ENCODE measurements around the gene PPP1CC. TPM values are rescaled to one million over a fixed set of nuclear protein-coding genes. Genes with fewer than 3 reads are reported as not detected.

Gene PPP1CC
- total RNA-seq, 4 donors from 2014 or later, result 103 to 135 (median 126) TPM

- TF ChIP-seq POLR2AphosphoS5 (IDR thresholded peaks at IDR 0.05) (no peak), POLR2A (IDR thresholded peaks at IDR 0.05) (no peak), CTCF (IDR thresholded peaks at IDR 0.05) (no peak), EP300 (IDR thresholded peaks at IDR 0.05) (no peak)
- Histone ChIP-seq H3K27ac (peak overlapping the region; percentile 1 to 83 (median 77)), H3K4me3 (peak overlapping the region; percentile 43 to 69), H3K9me3 (no peaks in the 10 kb centered on the region), H3K36me3 (peaks cover 0 to 9% of the 10 kb centered on the region in 2 donors), H3K4me1 (peaks cover 0 to 24% (median 8%) of the 10 kb centered on the region in 3 donors), H3K27me3 (no peaks in the 10 kb centered on the region)
- WGBS, 2 donors (ENCODE audit: low coverage in 1 of 2), result 2% methylated on average over 10 of the region's 38 CpGs; no CpG with 5 or more reads in 1 of the 2 donors
- ATAC-seq, result peak; percentile 77
These were observed 53.2 kb downstream of the PPP1CC start for GRCh38 chr12:110689281-110690126.

GRCh38 chr12:110688446-110689280, 54.0 kb downstream of the PPP1CC start, which contains the start of gene HVCN1:
Gene HVCN1, minus strand, starts transcription at chr12:110689115. Its CDS starts 5,870 bp downstream, at chr12:110683245.
- H3K9me3 ChIP-seq, result no peaks in the 10 kb centered on the region
- peak within 1 kb of the TSS; percentile 43 to 69 for H3K4me3 ChIP-seq
- WGBS, 2 donors (ENCODE audit: low coverage in 1 of 2), result 12% methylated on average over 6 of the region's 64 CpGs; no CpG with 5 or more reads in 1 of the 2 donors
- H3K27ac ChIP-seq, result peak within 1 kb of the TSS; percentile 1 to 83 (median 77)
- peaks cover 0 to 9% of the 10 kb centered on the region in 2 donors for H3K36me3 ChIP-seq
- no peaks in the 10 kb centered on the region for H3K27me3 ChIP-seq
- H3K4me1 ChIP-seq, result peaks cover 0 to 24% (median 8%) of the 10 kb centered on the region in 3 donors
- no peak for TF ChIP-seq CTCF (IDR thresholded peaks at IDR 0.05)
- no peak for TF ChIP-seq POLR2A (IDR thresholded peaks at IDR 0.05)
- TF ChIP-seq POLR2AphosphoS5 (IDR thresholded peaks at IDR 0.05), result no peak
- no peak for TF ChIP-seq EP300 (IDR thresholded peaks at IDR 0.05)
- peak; percentile 87 for ATAC-seq

GRCh38 chr12:110687396-110688169, 55.1 kb downstream of the PPP1CC start:
- H3K27me3 ChIP-seq, result no peaks in the 10 kb centered on the region
- H3K4me3 ChIP-seq, result peak overlapping the region in 1 of 2 donors; percentile 69
- 89 to 92% methylated on average over 8 to 9 of the region's 15 CpGs for WGBS, 2 donors (ENCODE audit: low coverage in 1 of 2)
- peaks cover 0 to 24% (median 8%) of the 10 kb centered on the region in 3 donors for H3K4me1 ChIP-seq
- no peak overlapping the region for H3K27ac ChIP-seq
- TF ChIP-seq POLR2AphosphoS5 (IDR thresholded peaks at IDR 0.05) (no peak), POLR2A (IDR thresholded peaks at IDR 0.05) (no peak), EP300 (IDR thresholded peaks at IDR 0.05) (no peak), CTCF (IDR thresholded peaks at IDR 0.05) (no peak)
- no peak for ATAC-seq
- H3K9me3 ChIP-seq, result no peaks in the 10 kb centered on the region
- H3K36me3 ChIP-seq, result peaks cover 0 to 19% of the 10 kb centered on the region in 2 donors

GRCh38 chr12:110686294-110686903, 56.3 kb downstream of the PPP1CC start:
- TF ChIP-seq POLR2AphosphoS5 (IDR thresholded peaks at IDR 0.05), result no peak
- TF ChIP-seq POLR2A (IDR thresholded peaks at IDR 0.05), result no peak
- Histone ChIP-seq H3K27ac (no peak overlapping the region), H3K36me3 (peaks cover 0 to 29% of the 10 kb centered on the region in 2 donors), H3K4me1 (peaks cover 0 to 24% (median 8%) of the 10 kb centered on the region in 3 donors), H3K9me3 (no peaks in the 10 kb centered on the region), H3K27me3 (no peaks in the 10 kb centered on the region), H3K4me3 (no peak overlapping the region)
- ATAC-seq, result no peak
- 95% methylated on average over 2 of the region's 3 CpGs; no CpG with 5 or more reads in 1 of the 2 donors for WGBS, 2 donors (ENCODE audit: low coverage in 1 of 2)
